ENCODE results near the gene GGNBP2.

Gene GGNBP2

GRCh38 chr17:36629252-36629847, 84.6 kb downstream of the GGNBP2 start:
- 25% methylated on average over 13 of the region's 14 CpGs for WGBS (ENCODE audit: insufficient coverage)
- H3K4me1 ChIP-seq (ENCODE audit: control extremely low read depth in 1 of 4, control insufficient read depth in 4 of 4, insufficient read depth in 4 of 4, low read length in 3 of 4): no peaks in the 10 kb centered on the region
- CTCF ChIA-PET: interaction anchor here (0.7 to 3.7 kb wide), 11 partner anchors 9 to 611 kb away, joined by 3 to 15 read pairs (median 4); partner anchors contain the start of gene MRM1
- H3K9me3 ChIP-seq (ENCODE audit: control extremely low read depth in 1 of 5, control insufficient read depth in 4 of 5, insufficient read depth in 2 of 5, low read depth in 1 of 5, low read length in 4 of 5): no peaks in the 10 kb centered on the region
- POLR2A ChIA-PET: no interaction called here
- H3K27me3 ChIP-seq (replicated peaks in 2 of 5; ENCODE audit: control insufficient read depth in 4 of 5, insufficient read depth in 5 of 5, low read length in 4 of 5): peaks cover 0 to 11% (median 9%) of the 10 kb centered on the region in 5 experiments
- H3K27ac ChIP-seq (ENCODE audit: insufficient read depth in 1 of 2, low read depth in 1 of 2, low read length in 2 of 2, poor library complexity in 1 of 2, severe bottlenecking in 2 of 2): no peak overlapping the region
- DNase-seq: peak; percentile 66 to 76 (median 75)
- H3K4me3 ChIP-seq (ENCODE audit: control insufficient read depth in 1 of 7, extremely low read depth in 1 of 7, insufficient read depth in 4 of 7, low read depth in 2 of 7, low read length in 6 of 7): no peak overlapping the region
- H3K36me3 ChIP-seq (ENCODE audit: control insufficient read depth in 4 of 4, insufficient read depth in 4 of 4, low read length in 3 of 4): no peaks in the 10 kb centered on the region

DNA sequence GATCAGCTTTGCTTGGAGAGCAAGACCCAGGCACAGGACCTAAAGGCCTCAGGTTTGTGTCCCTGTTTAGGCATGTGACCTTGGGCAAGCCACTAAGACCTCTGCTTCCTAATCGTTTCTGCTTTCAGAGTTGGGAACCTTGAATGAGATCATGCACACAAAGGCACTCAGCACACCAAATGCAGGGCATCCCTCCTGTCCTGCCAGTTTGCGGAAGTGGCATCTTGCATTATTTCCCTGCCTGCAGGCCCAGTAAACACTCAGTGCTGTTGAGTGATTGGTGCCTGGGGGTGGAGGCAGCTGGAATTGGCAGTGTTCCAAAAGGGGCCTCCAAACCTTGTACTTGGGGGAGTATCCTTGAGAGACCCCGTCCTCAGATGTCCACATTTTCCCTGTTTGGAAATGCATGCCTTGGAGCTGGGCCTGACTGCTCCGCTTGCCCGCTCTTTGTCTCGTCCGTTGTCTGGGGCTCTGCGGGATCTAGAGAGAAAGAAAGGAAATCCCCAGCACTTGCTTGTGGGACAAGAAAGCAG, 85.3 kb downstream of the GGNBP2 start:
- WGBS (ENCODE audit: insufficient coverage): 56% methylated on average over 2 of the region's 8 CpGs
- POLR2A ChIA-PET: no interaction called here

DNA sequence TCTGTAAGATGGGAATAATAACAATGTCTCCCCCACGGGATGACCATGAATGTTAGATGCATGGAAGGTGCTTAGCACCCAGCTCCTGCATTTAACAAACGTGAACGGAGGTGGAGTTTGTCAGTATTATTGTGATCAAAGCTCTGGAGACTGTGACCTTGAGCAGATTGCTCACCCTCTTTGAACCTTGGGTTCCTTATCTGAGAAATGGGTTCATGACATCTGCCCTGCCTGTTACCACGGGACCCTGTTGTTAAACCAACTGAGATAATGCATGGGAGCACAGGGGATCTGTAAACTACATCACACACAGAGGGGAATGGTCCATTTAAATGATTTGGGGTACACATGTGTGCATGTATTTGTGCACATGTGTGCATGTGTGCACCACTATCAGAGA, 86.3 kb downstream of the GGNBP2 start:
- WGBS (ENCODE audit: insufficient coverage): 97% methylated on average over 3 of the region's 4 CpGs
- H3K4me1 ChIP-seq (ENCODE audit: control extremely low read depth in 1 of 4, control insufficient read depth in 4 of 4, insufficient read depth in 4 of 4, low read length in 3 of 4): no peaks in the 10 kb centered on the region
- peaks cover 0 to 19% (median 9%) of the 10 kb centered on the region in 5 experiments for H3K27me3 ChIP-seq (replicated peaks in 2 of 5; ENCODE audit: control insufficient read depth in 4 of 5, insufficient read depth in 5 of 5, low read length in 4 of 5)
- no peak for DNase-seq
- H3K36me3 ChIP-seq (ENCODE audit: control insufficient read depth in 4 of 4, insufficient read depth in 4 of 4, low read length in 3 of 4): no peaks in the 10 kb centered on the region
- CTCF ChIA-PET: interaction anchor here (0.8 to 1.0 kb wide), 3 partner anchors 24 to 766 kb away, joined by 3 read pairs; no protein-coding TSS in a partner anchor
- no peak overlapping the region for H3K4me3 ChIP-seq (ENCODE audit: control insufficient read depth in 1 of 7, extremely low read depth in 1 of 7, insufficient read depth in 4 of 7, low read depth in 2 of 7, low read length in 6 of 7)
- no peaks in the 10 kb centered on the region for H3K9me3 ChIP-seq (ENCODE audit: control extremely low read depth in 1 of 5, control insufficient read depth in 4 of 5, insufficient read depth in 2 of 5, low read depth in 1 of 5, low read length in 4 of 5)
- POLR2A ChIA-PET: no interaction called here
- no peak overlapping the region for H3K27ac ChIP-seq (ENCODE audit: insufficient read depth in 1 of 2, low read depth in 1 of 2, low read length in 2 of 2, poor library complexity in 1 of 2, severe bottlenecking in 2 of 2)

More for the DNA sequence above, 85.3 kb downstream of the GGNBP2 start:
- no peaks in the 10 kb centered on the region for H3K36me3 ChIP-seq (ENCODE audit: control insufficient read depth in 4 of 4, insufficient read depth in 4 of 4, low read length in 3 of 4)
- H3K4me1 ChIP-seq (ENCODE audit: control extremely low read depth in 1 of 4, control insufficient read depth in 4 of 4, insufficient read depth in 4 of 4, low read length in 3 of 4): no peaks in the 10 kb centered on the region
- H3K27ac ChIP-seq (ENCODE audit: insufficient read depth in 1 of 2, low read depth in 1 of 2, low read length in 2 of 2, poor library complexity in 1 of 2, severe bottlenecking in 2 of 2): no peak overlapping the region
- H3K27me3 ChIP-seq (replicated peaks in 2 of 5; ENCODE audit: control insufficient read depth in 4 of 5, insufficient read depth in 5 of 5, low read length in 4 of 5): peaks cover 0 to 14% (median 9%) of the 10 kb centered on the region in 5 experiments
- H3K9me3 ChIP-seq (ENCODE audit: control extremely low read depth in 1 of 5, control insufficient read depth in 4 of 5, insufficient read depth in 2 of 5, low read depth in 1 of 5, low read length in 4 of 5): no peaks in the 10 kb centered on the region
- H3K4me3 ChIP-seq (ENCODE audit: control insufficient read depth in 1 of 7, extremely low read depth in 1 of 7, insufficient read depth in 4 of 7, low read depth in 2 of 7, low read length in 6 of 7): no peak overlapping the region
- CTCF ChIA-PET: interaction anchor here (1.0 to 3.7 kb wide), 9 partner anchors 9 to 767 kb away, joined by 3 to 15 read pairs (median 4); no protein-coding TSS in a partner anchor
- DNase-seq: peak in 1 of 3 donors; percentile 4

DNA sequence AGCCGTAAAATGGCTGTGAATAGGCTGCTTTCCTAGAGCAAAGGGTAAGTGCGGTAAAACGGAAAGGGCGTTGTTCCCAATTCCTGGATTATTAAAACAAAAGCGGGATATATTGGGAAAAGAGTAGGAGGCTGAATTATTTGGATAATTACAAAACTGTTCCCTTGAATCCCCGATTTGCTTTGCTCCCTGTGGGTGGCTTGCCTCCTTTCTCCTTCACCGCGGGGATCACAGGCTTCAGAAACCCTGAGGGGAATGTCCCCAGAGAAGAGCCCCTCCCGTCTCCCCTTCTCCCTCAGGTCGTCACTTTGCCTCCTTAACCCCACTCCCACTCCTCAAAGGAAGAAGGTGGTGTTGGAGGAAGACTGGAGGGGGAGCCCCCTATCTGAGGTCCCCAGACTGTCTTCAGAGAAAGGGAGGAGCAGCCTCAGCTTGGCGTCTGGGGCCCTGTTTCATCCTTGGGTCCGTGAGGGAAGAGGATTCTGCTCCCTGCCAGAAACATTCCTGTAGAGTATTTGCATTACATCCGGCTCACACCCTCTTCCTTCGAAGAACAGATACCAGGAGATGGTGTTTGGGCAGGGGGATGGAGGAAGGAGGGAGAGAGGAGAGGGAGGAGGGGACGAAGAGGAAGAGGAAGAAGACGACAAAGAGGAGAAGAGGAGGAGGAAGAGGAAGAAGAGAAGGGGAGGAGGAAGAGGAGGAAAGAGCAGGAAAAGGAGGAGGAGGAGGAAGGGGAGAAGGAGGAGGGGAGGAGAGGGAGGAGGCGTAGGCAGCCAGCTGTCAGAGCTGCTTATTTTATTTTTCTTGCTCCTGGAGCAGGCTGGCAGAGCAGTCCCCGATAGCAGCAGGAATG, 88.4 kb downstream of the GGNBP2 start:
- CTCF ChIA-PET: interaction anchor here (0.7 to 1.6 kb wide), 4 partner anchors 9 to 740 kb away, joined by 3 to 6 read pairs (median 4); no protein-coding TSS in a partner anchor
- peaks cover 0 to 21% (median 10%) of the 10 kb centered on the region in 5 experiments for H3K27me3 ChIP-seq (replicated peaks in 2 of 5; ENCODE audit: control insufficient read depth in 4 of 5, insufficient read depth in 5 of 5, low read length in 4 of 5)
- H3K4me1 ChIP-seq (ENCODE audit: control extremely low read depth in 1 of 4, control insufficient read depth in 4 of 4, insufficient read depth in 4 of 4, low read length in 3 of 4): no peaks in the 10 kb centered on the region
- WGBS (ENCODE audit: insufficient coverage): 73% methylated on average over 14 of the region's 18 CpGs
- no peak overlapping the region for H3K4me3 ChIP-seq (ENCODE audit: control insufficient read depth in 1 of 7, extremely low read depth in 1 of 7, insufficient read depth in 4 of 7, low read depth in 2 of 7, low read length in 6 of 7)
- DNase-seq: no peak
- H3K9me3 ChIP-seq (ENCODE audit: control extremely low read depth in 1 of 5, control insufficient read depth in 4 of 5, insufficient read depth in 2 of 5, low read depth in 1 of 5, low read length in 4 of 5): no peaks in the 10 kb centered on the region
- no peaks in the 10 kb centered on the region for H3K36me3 ChIP-seq (ENCODE audit: control insufficient read depth in 4 of 4, insufficient read depth in 4 of 4, low read length in 3 of 4)
- no peak overlapping the region for H3K27ac ChIP-seq (ENCODE audit: insufficient read depth in 1 of 2, low read depth in 1 of 2, low read length in 2 of 2, poor library complexity in 1 of 2, severe bottlenecking in 2 of 2)
- POLR2A ChIA-PET: no interaction called here
